Measurements from ENCODE around the gene ZNF76. TPM values are rescaled to one million over a fixed set of nuclear protein-coding genes. Genes with fewer than 3 reads are reported as not detected.

The ZNF76 gene
- total RNA-seq, 3 donors from 2014 or later: 33.2 to 42.6 (median 36.2) TPM

DNA sequence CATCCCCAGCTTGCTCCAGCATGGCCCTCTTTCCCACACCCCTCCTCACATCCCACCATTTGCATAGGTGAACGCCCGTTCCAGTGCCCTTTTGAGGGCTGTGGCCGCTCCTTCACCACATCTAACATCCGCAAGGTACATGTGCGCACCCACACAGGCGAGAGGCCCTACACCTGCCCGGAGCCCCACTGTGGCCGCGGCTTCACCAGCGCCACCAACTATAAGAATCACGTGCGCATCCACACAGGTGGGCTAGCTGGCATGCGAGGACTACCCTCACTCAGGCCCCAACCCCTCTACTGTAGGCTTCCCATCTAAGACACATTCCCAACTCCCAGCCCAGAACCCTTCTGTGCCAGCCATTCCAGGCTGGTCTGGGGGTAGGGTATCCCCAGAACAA, 32.0 kb downstream of the ZNF76 start:
- H3K36me3 ChIP-seq (ENCODE audit: low read depth): peaks cover 3% of the 10 kb centered on the region
- no peaks in the 10 kb centered on the region for H3K4me1 ChIP-seq (ENCODE audit: low read depth)
- no peak overlapping the region for H3K4me3 ChIP-seq
- TF ChIP-seq, protein P1, sequence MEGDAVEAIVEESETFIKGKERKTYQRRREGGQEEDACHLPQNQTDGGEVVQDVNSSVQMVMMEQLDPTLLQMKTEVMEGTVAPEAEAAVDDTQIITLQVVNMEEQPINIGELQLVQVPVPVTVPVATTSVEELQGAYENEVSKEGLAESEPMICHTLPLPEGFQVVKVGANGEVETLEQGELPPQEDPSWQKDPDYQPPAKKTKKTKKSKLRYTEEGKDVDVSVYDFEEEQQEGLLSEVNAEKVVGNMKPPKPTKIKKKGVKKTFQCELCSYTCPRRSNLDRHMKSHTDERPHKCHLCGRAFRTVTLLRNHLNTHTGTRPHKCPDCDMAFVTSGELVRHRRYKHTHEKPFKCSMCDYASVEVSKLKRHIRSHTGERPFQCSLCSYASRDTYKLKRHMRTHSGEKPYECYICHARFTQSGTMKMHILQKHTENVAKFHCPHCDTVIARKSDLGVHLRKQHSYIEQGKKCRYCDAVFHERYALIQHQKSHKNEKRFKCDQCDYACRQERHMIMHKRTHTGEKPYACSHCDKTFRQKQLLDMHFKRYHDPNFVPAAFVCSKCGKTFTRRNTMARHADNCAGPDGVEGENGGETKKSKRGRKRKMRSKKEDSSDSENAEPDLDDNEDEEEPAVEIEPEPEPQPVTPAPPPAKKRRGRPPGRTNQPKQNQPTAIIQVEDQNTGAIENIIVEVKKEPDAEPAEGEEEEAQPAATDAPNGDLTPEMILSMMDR (IDR thresholded peaks at IDR 0.05): no peak
- H3K9me3 ChIP-seq: no peaks in the 10 kb centered on the region
- DNase-seq (no peak), ATAC-seq (no peak)
- intact Hi-C loops (cut with DNase I, micrococcal nuclease): no loop called here

DNA sequence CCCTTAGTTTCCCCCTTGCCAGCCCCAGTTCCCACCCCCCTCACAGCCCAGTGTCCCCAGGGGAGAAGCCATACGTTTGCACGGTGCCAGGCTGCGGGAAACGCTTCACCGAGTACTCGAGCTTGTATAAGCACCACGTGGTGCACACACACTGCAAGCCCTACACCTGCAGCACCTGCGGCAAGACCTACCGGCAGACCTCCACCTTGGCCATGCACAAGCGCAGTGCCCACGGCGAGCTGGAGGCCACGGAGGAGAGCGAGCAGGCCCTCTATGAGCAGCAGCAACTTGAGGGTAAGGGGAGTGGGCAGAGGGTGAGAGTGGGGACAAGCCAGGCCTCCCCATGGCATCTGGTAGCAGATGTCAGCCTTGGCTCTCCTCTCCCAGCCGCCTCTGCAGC, 33.0 kb downstream of the ZNF76 start:
- TF ChIP-seq, protein P1 (IDR thresholded peaks at IDR 0.05): no peak
- no peak for DNase-seq
- intact Hi-C loops (cut with DNase I, micrococcal nuclease): no loop called here
- Histone ChIP-seq H3K4me1 (ENCODE audit: low read depth) (peaks cover 3% of the 10 kb centered on the region), H3K36me3 (ENCODE audit: low read depth) (no peaks in the 10 kb centered on the region), H3K4me3 (no peak overlapping the region), H3K9me3 (no peaks in the 10 kb centered on the region)
- ATAC-seq: no peak

DNA sequence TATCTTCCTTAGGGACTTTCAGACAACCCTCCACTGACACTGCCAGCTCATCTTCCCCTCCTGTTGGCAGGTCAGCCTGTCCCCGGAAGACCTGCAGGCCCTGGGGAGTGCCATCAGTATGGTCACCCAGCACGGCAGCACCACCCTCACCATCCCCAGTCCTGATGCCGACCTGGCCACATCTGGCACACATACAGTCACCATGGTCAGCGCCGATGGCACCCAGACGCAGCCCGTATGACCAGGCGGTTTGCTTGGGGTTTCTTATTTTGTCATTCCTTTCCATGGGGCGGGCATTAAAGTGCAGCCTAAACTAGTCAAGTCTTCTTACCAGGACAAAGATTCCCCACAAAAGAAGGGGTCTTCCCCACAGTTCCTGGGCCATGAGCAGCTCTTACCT, 34.1 kb downstream of the ZNF76 start:
- DNase-seq: no peak
- ATAC-seq: no peak
- no peak overlapping the region for H3K4me3 ChIP-seq
- peaks cover 8% of the 10 kb centered on the region for H3K4me1 ChIP-seq (ENCODE audit: low read depth)
- TF ChIP-seq, protein P1 (IDR thresholded peaks at IDR 0.05): no peak
- no peaks in the 10 kb centered on the region for H3K9me3 ChIP-seq
- intact Hi-C loops (cut with DNase I, micrococcal nuclease): no loop called here
- no peaks in the 10 kb centered on the region for H3K36me3 ChIP-seq (ENCODE audit: low read depth)

DNA sequence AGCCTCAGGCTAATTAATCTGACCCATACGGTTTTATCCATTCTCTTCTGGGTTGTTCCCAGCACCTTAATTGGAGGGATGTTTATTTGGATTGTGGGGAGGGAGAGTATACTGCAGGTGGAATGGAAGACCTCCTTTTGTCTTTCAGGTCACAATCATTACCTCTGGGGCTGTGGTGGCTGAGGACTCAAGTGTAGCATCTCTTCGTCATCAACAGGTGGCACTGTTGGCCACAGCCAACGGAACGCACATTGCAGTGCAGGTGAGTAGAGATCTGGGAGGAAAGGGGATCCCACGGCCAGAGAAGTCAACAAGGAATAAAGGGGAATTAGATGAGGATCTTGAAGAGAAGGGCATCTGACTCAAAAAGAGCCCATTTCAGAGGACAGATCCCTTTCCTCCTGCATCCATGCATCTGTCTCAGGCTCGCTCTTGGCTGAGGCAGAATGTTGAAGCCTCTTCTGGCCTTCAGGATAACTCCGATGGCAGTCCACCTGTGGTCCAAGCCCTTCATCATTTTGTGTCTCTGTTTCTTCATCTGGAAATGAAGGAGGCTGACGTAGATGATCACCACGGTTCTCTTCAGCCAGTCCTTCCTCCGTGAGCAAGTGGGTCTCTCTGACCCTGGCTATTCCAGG, 34.9 kb downstream of the ZNF76 start:
- intact Hi-C loops (cut with DNase I, micrococcal nuclease): no loop called here
- peaks cover 8% of the 10 kb centered on the region for H3K4me1 ChIP-seq (ENCODE audit: low read depth)
- DNase-seq (peak in 1 of 3 donors; percentile 49), ATAC-seq (peak; percentile 48)
- H3K36me3 ChIP-seq (ENCODE audit: low read depth): no peaks in the 10 kb centered on the region
- TF ChIP-seq, protein P1 (IDR thresholded peaks at IDR 0.05): peak; percentile 69
- no peaks in the 10 kb centered on the region for H3K9me3 ChIP-seq
- no peak overlapping the region for H3K4me3 ChIP-seq

DNA sequence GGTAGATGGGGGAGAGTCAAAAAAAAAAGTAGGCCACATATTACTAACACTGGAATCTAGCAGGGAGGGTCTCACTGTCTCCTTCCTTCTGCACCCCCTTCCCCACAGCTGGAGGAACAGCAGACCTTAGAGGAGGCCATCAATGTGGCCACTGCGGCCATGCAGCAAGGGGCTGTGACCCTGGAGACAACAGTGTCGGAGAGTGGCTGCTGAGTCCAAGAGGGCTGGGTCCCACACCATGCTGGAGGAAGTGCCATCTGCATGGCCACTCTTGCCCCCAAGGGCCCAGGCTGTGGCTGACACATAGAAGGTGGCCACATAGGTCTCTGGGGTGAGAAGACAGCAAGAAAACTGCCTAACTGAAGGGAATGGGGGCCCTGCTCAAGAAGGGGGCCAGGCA, 35.5 kb downstream of the ZNF76 start:
- Histone ChIP-seq H3K36me3 (ENCODE audit: low read depth) (no peaks in the 10 kb centered on the region), H3K9me3 (no peaks in the 10 kb centered on the region), H3K4me3 (no peak overlapping the region), H3K4me1 (ENCODE audit: low read depth) (peaks cover 8% of the 10 kb centered on the region)
- ATAC-seq: no peak
- no peak for DNase-seq
- TF ChIP-seq, protein P1 (IDR thresholded peaks at IDR 0.05): no peak
- intact Hi-C loops (cut with DNase I, micrococcal nuclease): no loop called here

Data from mucosa of descending colon (tissue), 3 donors.